HUDEP-2 (cell line): ENCODE measurements around the gene KCNQ5.

Source experiments
- DNase-seq, 76 experiments: peaks; one replicate each; lab custom pipeline; 2025; ENCODE audit not compliant: unreplicated experiment in 76 of 76; lab: John Stamatoyannopoulos, UW

The KCNQ5 gene

GRCh38 chr6:72733045-72733444, 111.2 kb downstream of the KCNQ5 start:
- no peak for DNase-seq

DNA sequence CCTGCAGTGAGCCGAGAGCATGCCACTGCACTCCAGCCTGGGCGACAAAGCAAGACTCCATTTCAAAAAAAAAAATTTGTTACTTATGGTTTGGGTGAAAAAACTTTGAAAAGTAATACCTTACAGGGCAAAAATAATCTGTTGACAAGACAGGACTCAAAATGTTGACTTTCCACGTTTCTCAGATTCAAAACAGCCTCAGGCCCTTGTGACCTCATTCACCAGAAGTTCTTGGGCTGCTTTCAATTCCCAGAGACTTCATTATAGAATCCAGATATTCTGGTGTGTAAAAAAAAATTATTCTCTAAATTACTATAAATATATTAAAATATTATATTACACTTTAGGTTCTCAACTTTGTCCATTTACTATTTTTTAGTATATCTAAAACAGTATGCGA, 116.2 kb downstream of the KCNQ5 start:
- no peak for DNase-seq

- no peak for DNase-seq
Measured at GRCh38 chr6:72739368-72739779, 117.5 kb downstream of the KCNQ5 start.

GRCh38 chr6:72740135-72740534, 118.3 kb downstream of the KCNQ5 start:
- no peak for DNase-seq

DNA sequence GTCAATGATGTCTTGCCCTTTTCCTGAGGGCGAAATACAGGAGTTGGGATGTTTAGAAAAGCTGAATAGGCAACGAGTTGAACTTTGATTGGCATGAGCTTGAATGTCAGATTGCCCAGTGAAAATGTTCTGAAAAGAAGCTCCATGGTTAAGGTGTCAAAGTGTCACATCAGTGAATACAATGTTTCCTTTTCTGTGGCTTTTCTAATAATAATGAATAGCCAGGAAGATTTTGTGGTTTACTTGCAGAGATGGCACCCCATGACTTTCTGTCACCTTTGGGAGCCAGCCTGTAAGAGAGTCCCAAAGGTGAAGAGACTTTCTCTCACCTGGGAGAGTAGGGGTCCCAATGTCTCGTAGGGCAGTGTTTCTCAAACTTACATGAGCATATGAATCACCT, 119.2 kb downstream of the KCNQ5 start:
- DNase-seq, result no peak

DNA sequence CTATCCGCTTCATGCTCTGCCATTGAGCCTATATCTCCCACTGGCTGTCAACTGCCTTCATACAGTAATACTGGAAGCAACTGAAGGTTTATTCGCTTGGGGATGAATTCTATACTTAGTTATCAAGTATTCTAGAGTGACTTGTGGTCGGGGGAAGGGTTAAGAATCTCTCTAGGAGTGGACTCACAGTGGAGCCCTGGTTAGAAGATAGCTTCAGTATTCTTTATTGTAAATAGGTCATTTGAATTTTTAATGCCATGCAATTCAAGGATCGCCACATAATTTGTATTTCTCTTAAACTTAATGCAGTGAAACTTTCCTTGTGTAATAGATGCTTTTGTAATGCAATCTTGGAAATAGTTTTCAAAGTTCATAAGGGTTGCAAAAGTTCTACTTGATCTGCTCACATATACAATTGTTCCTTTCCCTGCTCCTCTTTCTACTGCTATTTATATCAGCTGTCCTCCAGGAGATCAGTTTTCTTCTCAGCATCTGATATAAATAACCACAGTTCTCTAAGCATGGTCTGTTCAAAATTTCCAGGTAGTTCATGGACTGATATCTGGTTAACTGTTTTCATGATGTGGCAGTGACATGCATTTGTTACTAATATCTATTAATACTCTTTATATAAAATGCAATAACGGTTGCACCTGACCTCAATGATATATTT, 120.3 kb downstream of the KCNQ5 start:
- DNase-seq, result no peak

GRCh38 chr6:72746276-72746675, 124.4 kb downstream of the KCNQ5 start:
- DNase-seq, result no peak

DNA sequence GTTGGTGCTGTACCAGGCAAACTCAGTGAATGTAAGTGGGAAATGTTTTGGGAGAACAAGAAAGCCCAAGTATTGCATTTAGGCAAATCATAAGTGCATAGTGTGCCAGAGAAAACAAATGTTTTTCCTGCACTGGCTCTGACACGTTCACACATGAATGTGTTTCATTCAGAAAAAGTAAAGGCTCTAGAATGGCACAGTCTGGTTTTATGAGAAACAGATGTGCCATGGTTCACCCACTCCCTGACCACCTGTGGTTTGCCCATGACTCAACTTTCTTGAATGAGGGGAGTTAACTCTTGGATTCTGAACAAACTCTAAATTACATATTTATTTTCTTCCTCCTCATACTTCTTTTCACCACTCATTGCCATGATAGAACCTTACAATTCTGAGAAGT, 126.9 kb downstream of the KCNQ5 start:
- DNase-seq, result no peak

- peak in 1 of 76 experiments; percentile 5 for DNase-seq
Measured at GRCh38 chr6:72755752-72756151, 133.9 kb downstream of the KCNQ5 start.

GRCh38 chr6:72757048-72757447, 135.2 kb downstream of the KCNQ5 start:
- DNase-seq, result no peak

DNA sequence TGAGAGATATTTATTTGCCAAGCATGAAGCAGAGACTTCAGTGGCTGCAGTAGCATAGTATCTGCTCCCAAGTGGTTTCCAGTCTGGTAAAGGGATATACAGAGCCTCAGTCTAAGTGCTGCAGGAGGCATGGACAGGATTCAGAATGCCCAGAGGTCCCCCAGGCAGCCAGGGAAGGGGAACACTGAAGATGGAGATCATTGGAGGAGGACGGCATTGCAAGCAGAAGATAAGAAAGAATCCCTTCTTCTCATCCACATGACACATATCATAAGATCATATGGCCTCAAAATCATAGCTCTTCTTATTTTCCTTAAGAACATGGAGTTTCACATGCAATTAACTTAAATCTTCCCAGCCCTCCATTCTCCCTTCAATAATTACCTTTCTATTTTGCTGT, 136.1 kb downstream of the KCNQ5 start:
- peak in 3 of 76 experiments; percentile 1 to 18 (median 12) for DNase-seq

- DNase-seq, result no peak
Measured at GRCh38 chr6:72758901-72759300, 137.0 kb downstream of the KCNQ5 start.

DNA sequence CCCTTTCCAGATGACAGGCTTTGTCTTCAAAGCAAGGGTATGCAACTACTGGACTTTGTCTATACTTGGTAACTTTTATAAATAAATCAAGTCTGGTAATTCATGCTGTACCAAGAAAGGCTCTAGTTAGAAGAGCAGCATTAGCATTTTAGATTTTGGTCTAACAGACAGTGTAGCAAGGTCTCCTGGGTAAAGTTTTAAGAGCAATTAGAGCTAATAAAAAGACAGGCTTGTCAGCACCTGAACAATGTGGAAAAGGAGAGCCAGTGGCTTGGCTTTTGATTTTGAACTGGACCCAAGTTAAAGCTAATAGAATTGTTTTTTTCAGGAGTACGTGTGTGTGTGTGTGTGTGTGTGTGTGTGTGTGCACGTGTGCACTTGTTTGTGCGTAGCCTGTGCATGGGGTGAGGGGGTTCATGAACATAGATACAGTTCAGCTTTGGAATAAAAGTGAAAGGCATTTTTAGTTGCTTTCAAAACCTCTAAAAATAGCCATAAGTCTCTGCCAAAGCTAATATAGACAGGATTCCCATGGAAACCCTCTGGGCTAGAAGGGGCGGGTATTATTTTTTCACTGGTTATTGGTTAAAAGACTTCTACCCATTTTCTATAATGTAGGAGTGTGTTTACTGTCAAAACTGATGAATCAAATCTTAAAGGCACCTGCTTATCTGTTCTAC, 138.4 kb downstream of the KCNQ5 start:
- DNase-seq, result no peak

- DNase-seq, result no peak
Measured at GRCh38 chr6:72761761-72762160, 139.9 kb downstream of the KCNQ5 start.

GRCh38 chr6:72769459-72770125, 147.7 kb downstream of the KCNQ5 start:
- DNase-seq, result no peak

DNA sequence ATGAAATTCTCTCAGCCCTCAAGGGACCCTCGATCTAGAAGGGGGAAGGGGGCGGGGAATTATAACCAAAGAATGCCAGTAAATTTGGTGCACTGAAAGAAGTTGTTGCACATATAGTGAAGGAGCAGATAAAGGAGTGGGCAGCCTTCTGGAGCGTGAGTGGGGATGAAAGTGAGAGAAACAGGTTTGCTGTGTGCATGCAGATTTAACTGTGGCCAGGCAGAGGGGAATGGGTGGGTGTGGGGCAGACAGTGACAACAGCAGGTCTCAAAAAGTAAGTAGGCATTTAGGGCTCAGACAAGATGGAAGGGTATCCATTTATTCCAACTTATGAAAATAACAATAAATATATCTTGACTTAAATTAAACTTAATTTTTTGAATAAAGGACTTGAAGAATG, 149.1 kb downstream of the KCNQ5 start:
- DNase-seq, result no peak

DNA sequence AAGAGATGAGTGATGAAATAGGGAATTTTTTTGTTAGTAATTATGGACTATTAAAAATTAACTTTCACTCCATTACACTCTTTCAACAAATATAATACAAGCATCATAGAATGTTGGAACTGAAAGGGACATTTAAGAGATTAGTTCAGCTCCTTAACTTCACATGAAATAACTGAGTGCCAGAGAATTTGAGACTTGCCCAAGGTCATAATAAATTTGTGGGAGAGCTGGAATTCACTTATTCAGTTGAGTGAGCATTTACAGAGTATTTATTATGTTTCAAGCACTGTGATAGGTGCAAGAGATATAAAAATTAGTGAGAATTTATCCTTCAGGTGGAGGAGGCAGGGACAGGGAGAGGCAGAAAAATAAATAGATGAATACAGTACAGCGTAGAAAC, 154.6 kb downstream of the KCNQ5 start:
- DNase-seq, result no peak

- DNase-seq, result no peak
Measured at GRCh38 chr6:72781624-72782023, 159.8 kb downstream of the KCNQ5 start.

- DNase-seq, result no peak
Measured at GRCh38 chr6:72783035-72783434, 161.2 kb downstream of the KCNQ5 start.

DNA sequence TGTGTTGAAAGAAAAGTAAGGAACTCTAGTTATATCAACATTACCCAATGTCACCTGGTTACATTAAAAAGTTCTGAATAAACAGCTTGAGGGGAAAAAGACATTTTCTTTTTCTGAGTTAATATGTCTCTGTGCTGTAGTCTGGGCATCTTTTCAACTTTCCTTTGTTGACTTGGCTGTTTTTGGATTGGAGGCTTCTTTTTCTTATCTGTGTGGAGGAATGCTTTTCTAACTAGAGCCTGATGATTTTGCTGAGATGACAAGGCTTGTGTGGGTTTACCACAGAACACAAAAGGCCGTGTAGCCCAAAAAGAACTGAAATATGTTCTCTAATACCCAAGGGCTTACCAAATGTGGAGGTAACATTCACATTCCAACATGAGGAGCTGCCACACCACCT, 161.8 kb downstream of the KCNQ5 start:
- no peak for DNase-seq

- DNase-seq, result no peak
Measured at GRCh38 chr6:72784071-72784470, 162.2 kb downstream of the KCNQ5 start.

GRCh38 chr6:72784581-72784980, 162.7 kb downstream of the KCNQ5 start:
- no peak for DNase-seq
